ENCODE results near the gene ALOXE3. TPM values are rescaled to one million over a fixed set of nuclear protein-coding genes. Genes with fewer than 3 reads are reported as not detected.
A peak's percentile ranks its signal among the peaks of the same experiment; 100 is the strongest.

ALOXE3 gene
- total RNA-seq, 1 donor from 2014 or later: not detected

DNA sequence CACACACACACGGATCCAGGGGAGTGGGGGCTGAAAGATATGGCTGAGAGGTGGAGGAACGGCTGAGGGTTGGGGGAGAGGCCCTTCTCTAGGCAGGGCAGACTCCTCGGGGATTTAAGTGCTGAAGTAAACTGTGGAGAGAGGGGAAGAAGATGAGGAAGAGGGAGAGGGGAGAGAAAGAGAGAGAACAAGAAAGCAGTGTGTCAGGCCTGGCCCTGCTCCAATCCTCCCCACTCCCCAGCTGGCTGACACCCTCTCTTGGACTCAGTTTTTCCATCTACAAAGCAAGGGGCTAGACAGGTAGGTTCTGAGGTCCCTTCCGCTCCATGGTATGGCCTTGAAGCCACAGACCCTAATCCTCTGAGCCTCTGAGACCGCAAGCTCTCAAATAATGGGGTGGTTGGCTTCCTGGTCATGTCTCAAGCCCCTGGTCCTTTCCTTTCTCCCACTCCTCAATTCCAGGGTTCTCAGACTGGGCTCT, 42.5 kb upstream of the ALOXE3 start:
- peak overlapping the region; percentile 91 for H3K4me3 Mint-ChIP-seq (ENCODE audit: unreplicated experiment)
- DNase-seq (ENCODE audit: low spot score): no peak
- no peaks in the 10 kb centered on the region for H3K9me3 Mint-ChIP-seq (ENCODE audit: unreplicated experiment)
- peaks cover 14% of the 10 kb centered on the region for H3K36me3 Mint-ChIP-seq (ENCODE audit: low read depth, unreplicated experiment)
- peak overlapping the region; percentile 87 for H3K27ac Mint-ChIP-seq (ENCODE audit: unreplicated experiment)
- peaks cover 41% of the 10 kb centered on the region for H3K4me1 Mint-ChIP-seq (ENCODE audit: unreplicated experiment)
- H3K27me3 Mint-ChIP-seq (ENCODE audit: unreplicated experiment): peaks cover 11% of the 10 kb centered on the region
- TF ChIP-seq, protein P1, sequence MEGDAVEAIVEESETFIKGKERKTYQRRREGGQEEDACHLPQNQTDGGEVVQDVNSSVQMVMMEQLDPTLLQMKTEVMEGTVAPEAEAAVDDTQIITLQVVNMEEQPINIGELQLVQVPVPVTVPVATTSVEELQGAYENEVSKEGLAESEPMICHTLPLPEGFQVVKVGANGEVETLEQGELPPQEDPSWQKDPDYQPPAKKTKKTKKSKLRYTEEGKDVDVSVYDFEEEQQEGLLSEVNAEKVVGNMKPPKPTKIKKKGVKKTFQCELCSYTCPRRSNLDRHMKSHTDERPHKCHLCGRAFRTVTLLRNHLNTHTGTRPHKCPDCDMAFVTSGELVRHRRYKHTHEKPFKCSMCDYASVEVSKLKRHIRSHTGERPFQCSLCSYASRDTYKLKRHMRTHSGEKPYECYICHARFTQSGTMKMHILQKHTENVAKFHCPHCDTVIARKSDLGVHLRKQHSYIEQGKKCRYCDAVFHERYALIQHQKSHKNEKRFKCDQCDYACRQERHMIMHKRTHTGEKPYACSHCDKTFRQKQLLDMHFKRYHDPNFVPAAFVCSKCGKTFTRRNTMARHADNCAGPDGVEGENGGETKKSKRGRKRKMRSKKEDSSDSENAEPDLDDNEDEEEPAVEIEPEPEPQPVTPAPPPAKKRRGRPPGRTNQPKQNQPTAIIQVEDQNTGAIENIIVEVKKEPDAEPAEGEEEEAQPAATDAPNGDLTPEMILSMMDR (IDR thresholded peaks at IDR 0.05; ENCODE audit: unreplicated experiment): no peak

DNA sequence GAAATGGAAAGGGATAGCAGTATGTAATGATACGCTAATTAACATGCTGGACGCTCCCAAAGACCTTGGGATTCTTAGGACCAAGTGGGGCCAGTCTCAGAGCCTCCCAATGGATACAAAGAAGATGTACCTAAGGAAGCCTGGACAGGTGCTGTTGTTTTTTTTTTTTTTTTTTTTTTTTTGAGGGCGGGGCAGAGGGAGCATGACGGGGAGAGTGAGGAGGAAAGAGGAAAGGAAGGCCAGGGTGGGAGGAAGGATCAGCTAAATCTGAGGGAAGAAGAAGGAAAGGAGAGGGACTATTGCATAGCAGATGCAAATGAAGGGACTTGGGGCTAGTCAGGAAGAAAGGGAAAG, 41.9 kb upstream of the ALOXE3 start:
- DNase-seq (ENCODE audit: low spot score): no peak
- peak overlapping the region; percentile 87 for H3K27ac Mint-ChIP-seq (ENCODE audit: unreplicated experiment)
- H3K4me3 Mint-ChIP-seq (ENCODE audit: unreplicated experiment): peak overlapping the region; percentile 91
- H3K9me3 Mint-ChIP-seq (ENCODE audit: unreplicated experiment): no peaks in the 10 kb centered on the region
- TF ChIP-seq, protein P1 (IDR thresholded peaks at IDR 0.05; ENCODE audit: unreplicated experiment): no peak
- H3K4me1 Mint-ChIP-seq (ENCODE audit: unreplicated experiment): peaks cover 41% of the 10 kb centered on the region
- H3K36me3 Mint-ChIP-seq (ENCODE audit: low read depth, unreplicated experiment): peaks cover 14% of the 10 kb centered on the region
- H3K27me3 Mint-ChIP-seq (ENCODE audit: unreplicated experiment): peaks cover 11% of the 10 kb centered on the region

DNA sequence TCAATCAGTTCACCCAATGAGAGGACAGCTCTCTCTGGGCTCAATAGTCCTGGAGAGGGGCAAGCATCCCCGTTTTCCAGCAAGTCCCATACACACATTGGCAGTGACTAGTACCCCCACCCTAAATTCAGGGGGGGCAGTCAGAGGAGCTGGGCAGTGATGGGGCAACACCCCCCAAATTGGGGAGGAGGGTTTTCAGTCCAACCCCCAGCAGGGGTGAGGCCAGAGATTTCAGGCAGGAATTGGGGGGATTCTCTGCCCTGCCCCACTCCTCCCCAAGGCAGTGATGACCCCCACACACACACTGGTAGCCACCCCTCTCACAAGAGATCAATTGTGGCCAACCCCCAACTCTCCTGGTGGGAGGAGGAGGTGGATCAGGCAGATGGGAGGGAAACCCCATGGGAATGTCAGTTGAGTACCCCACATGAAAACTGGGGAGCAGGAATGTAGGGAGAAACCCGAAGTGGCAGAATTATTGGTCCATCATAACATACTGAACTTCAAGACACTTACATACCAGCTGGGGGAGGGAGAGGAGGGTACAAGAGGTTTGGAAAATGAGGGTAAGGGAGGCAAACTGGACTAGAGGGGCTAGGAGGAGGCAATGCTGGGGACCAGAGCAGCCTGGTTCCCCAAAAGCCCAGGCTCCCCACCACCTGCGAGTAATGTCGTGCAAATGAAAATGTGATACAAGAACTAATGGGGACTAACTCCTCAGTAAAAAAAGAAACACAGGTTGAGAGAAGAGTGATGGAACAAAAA, 41.3 kb upstream of the ALOXE3 start:
- TF ChIP-seq, protein P1 (IDR thresholded peaks at IDR 0.05; ENCODE audit: unreplicated experiment): no peak
- H3K36me3 Mint-ChIP-seq (ENCODE audit: low read depth, unreplicated experiment): peaks cover 14% of the 10 kb centered on the region
- H3K27ac Mint-ChIP-seq (ENCODE audit: unreplicated experiment): peak overlapping the region; percentile 70
- DNase-seq (ENCODE audit: low spot score): no peak
- H3K9me3 Mint-ChIP-seq (ENCODE audit: unreplicated experiment): no peaks in the 10 kb centered on the region
- peaks cover 40% of the 10 kb centered on the region for H3K4me1 Mint-ChIP-seq (ENCODE audit: unreplicated experiment)
- H3K27me3 Mint-ChIP-seq (ENCODE audit: unreplicated experiment): peaks cover 10% of the 10 kb centered on the region
- peak overlapping the region; percentile 74 for H3K4me3 Mint-ChIP-seq (ENCODE audit: unreplicated experiment)

DNA sequence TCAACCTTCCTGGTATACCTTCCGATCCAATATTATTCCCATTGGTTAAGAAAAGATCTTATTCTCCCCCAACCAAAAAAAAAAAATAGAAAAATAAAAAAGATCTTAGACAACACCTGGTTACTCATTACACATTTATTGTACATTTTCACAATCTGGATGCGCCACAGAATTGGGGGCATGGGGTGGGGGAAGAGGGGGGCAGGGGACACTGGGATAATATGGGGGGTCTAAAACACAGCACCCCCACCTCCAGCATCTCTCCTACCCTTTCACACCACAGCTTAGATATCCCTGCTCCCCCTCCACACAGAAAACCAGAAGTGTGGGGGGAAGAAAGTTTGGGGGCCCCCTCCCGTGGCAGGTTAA, 40.7 kb upstream of the ALOXE3 start:
- Mint-ChIP-seq H3K27me3 (ENCODE audit: unreplicated experiment) (peaks cover 13% of the 10 kb centered on the region), H3K4me3 (ENCODE audit: unreplicated experiment) (no peak overlapping the region), H3K36me3 (ENCODE audit: low read depth, unreplicated experiment) (peaks cover 14% of the 10 kb centered on the region), H3K9me3 (ENCODE audit: unreplicated experiment) (no peaks in the 10 kb centered on the region), H3K4me1 (ENCODE audit: unreplicated experiment) (peaks cover 40% of the 10 kb centered on the region), H3K27ac (ENCODE audit: unreplicated experiment) (peak overlapping the region; percentile 74)
- no peak for DNase-seq (ENCODE audit: low spot score)
- TF ChIP-seq, protein P1 (IDR thresholded peaks at IDR 0.05; ENCODE audit: unreplicated experiment): no peak

DNA sequence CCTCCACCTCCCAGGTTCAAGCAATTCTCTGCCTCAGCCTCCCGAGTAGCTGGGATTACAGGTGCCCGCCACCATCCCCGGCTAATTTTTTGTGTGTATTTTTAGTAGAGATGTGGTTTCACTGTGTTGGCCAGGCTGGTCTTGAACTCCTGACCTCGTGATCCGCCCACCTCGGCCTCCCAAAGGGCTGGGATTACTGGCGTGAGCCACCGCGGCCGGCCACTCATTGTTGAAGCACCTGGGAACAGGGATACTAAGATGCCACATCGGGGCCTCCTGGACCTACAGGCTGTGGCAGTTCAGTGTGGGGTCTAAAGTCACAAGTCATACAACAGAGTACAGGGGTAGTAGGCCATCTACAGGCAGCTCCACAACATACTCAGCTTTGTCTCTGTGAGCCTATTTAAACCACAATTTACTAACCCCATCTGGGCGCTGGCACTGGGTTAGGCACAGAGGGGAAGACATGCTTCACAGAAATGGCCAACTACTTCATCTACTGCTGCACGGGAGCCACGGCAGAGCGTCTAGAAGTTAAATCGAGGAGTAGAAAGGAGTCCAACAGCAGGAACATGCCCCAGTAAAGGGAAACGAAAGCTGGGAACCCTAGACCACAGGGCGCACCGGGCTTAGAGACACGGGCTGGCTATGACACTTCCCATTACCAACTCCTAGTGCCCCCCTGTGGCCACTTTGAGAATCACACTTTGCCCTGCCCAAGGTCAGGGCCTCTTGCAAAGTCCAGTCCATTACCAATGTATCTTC, 40.1 kb upstream of the ALOXE3 start:
- H3K9me3 Mint-ChIP-seq (ENCODE audit: unreplicated experiment): no peaks in the 10 kb centered on the region
- peaks cover 39% of the 10 kb centered on the region for H3K4me1 Mint-ChIP-seq (ENCODE audit: unreplicated experiment)
- TF ChIP-seq, protein P1 (IDR thresholded peaks at IDR 0.05; ENCODE audit: unreplicated experiment): peak; percentile 89
- peaks cover 15% of the 10 kb centered on the region for H3K27me3 Mint-ChIP-seq (ENCODE audit: unreplicated experiment)
- no peak overlapping the region for H3K4me3 Mint-ChIP-seq (ENCODE audit: unreplicated experiment)
- peak; percentile 93 for DNase-seq (ENCODE audit: low spot score)
- H3K27ac Mint-ChIP-seq (ENCODE audit: unreplicated experiment): peak overlapping the region; percentile 74
- H3K36me3 Mint-ChIP-seq (ENCODE audit: low read depth, unreplicated experiment): peaks cover 14% of the 10 kb centered on the region
